Pancreas (tissue), 10 donors: Measurements from ENCODE around the gene SMCP. TPM values are rescaled to one million over a fixed set of nuclear protein-coding genes. Genes with fewer than 3 reads are reported as not detected.

Experiments used
- ATAC-seq, 4 donors: fragments of 200-7000 bp; cut with Tn5 transposase; one replicate each; pipeline versions ENCODE4 v1.8.0 to v1.9.1; 2020; ENCODE audit warnings: mild to moderate bottlenecking in 4 of 4, moderate library complexity in 4 of 4
- DNase-seq, 6 donors: peaks; one replicate each; pipeline ENCODE4 v3.0.0-alpha.2; 2020
- FAIRE-seq: peaks from 2 replicates; lab custom pipeline; 2012; peaks lifted over from hg19 to GRCh38; lab: Jason Lieb, UNC
- H3K27ac ChIP-seq, 4 donors: fragments of 200-600 bp; sonication (generic); 1 replicate in 3 of 4; 2 replicates in 1 of 4; pipeline versions ENCODE4 v1.5.0 to v1.8.0; 2020
- H3K27me3 ChIP-seq, 4 donors: fragments of 200-600 bp; one replicate each; pipeline ENCODE4 v1.8.0; 2021
- H3K36me3 ChIP-seq, 3 donors: fragments of 200-600 bp; sonication (generic) in 1 of 3; one replicate each; pipeline versions ENCODE4 v1.5.0 to v1.8.0; 2020 to 2021
- H3K4me1 ChIP-seq, 3 donors: fragments of 200-600 bp; one replicate each; pipeline ENCODE4 v1.8.0; 2021
- H3K4me3 ChIP-seq, 4 donors: fragments of 200-600 bp; sonication (generic) in 2 of 4; one replicate each; pipeline versions ENCODE4 v1.5.0 to v1.8.0; 2020 to 2021
- H3K9me3 ChIP-seq, 4 donors: fragments of 200-600 bp; one replicate each; pipeline ENCODE4 v1.8.0; 2021
- CTCF ChIP-seq, 4 donors: fragments of 200-600 bp; sonication (generic) in 3 of 4; IDR thresholded peaks; one replicate each; pipeline versions ENCODE4 v1.5.0 to v1.8.0; 2021; ENCODE audit warnings: antibody characterized with exemption in 4 of 4
- WGBS, 2 donors: extraction: QIAGEN DNeasy Blood & Tissue Kit; methylation state at CpG; one replicate each; pipeline ENCODE4 v1.1.7; 2013; 5-methylcytosine and 5-hydroxymethylcytosine counted together
- intact Hi-C, 3 donors: fragments of 100-400 bp; cut with DNase I; formaldehyde crosslinking; loops; one replicate each; pipeline versions ENCODE4 v1.11.1 to v1.14.2; 2022
- polyA plus RNA-seq, 2 donors: library from polyadenylated mRNA; stranded (reverse); fragments of 200-250 nt; gene quantifications; one replicate each; pipeline ENCODE4 v1.2.3, GENCODE V29; 2013
- total RNA-seq, 6 donors: library from RNA; stranded (reverse); fragmentation: NEBNext Ultra II Directional in 4 of 6; extraction: Animal tissue kit (Norgen Biotek cat#: 25700) in 4 of 6; gene quantifications; one replicate each; pipeline versions ENCODE4 v1.2.1 to v1.2.4, GENCODE V29; 2021 to 2023
- donor health status: healthy with polysubstance abuse.
- donor health status: DM: no; HTN: no; CAD: no; lungs with moderate emphysema.
- donor health status: DM: no; HTN: no; CAD: no.
- donor health status: control.
- donor health status: control.
- donor health status: Bipolar disorder and iron deficiency.
- donor health status: DM: yes; HTN: yes; CAD: no.
- donor health status: DM: no; HTN: no; CAD: no.
- donor health status: DM: no; HTN: no; CAD: no.
- donor health status: DM: yes; HTN: yes; CAD: no.

The SMCP gene, protein sequence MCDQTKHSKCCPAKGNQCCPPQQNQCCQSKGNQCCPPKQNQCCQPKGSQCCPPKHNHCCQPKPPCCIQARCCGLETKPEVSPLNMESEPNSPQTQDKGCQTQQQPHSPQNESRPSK
- total RNA-seq (not detected), polyA plus RNA-seq (not detected)

DNA sequence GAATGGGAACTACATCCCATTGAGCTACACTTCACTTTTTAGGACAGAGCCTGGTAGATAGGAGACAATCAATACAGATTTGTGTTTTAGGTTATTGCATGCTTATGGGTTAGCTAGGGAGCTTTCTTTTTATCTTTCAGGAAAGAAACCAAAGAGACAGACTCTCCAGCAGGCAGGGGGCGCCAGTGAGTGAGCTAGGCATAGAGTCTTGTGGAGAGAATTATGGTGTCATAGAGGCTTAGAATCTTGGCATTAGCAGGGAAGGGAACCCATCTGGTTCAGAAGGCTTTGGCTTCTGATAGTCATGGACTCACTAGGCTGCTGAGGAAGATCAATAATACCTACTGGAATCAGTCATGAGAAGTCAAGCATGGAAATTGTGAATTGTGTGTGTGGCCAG lies at the start of gene SMCP:
Gene SMCP (plus strand): TSS at position 281 of the 400 bp plus-strand sequence. CDS start 6,101 bp downstream, outside the sequence.
- H3K36me3 ChIP-seq = no peaks in the 10 kb centered on the region
- FAIRE-seq = no peak
- intact Hi-C loops = no loop called here

DNA sequence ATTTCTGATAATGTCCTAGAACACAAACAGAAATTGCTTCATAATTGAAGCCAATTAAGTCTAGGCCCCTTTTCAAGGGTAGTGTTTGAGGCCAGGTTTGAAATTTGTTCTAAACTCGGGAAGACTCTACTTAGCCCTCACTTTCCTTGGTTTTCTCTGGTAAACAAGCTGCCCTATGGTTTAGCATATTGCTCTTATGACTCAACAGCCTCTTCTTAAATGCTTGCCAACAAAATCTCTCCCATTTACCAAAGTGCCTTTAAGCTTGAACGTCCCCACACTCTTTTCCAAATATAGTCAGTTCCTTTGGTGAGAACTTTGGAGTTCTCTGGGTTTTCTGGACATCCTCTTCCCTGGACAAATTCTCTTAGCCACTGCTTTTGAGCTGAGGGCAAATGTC lies 41.3 kb upstream of the SMCP start:
- no peaks in the 10 kb centered on the region for H3K27me3 ChIP-seq
- no peak overlapping the region for H3K4me3 ChIP-seq
- no peak overlapping the region for H3K27ac ChIP-seq
- DNase-seq (no peak), ATAC-seq (no peak), FAIRE-seq (no peak)
- WGBS, 2 donors = 29 to 32% methylated on average over 2 of the region's 2 CpGs
- no peaks in the 10 kb centered on the region for H3K9me3 ChIP-seq
- intact Hi-C loops = no loop called here
- H3K36me3 ChIP-seq = no peaks in the 10 kb centered on the region
- TF ChIP-seq CTCF (IDR thresholded peaks at IDR 0.05) = no peak
- no peaks in the 10 kb centered on the region for H3K4me1 ChIP-seq

More for the DNA sequence above, at the start of gene SMCP:
- no peak for ATAC-seq
- Histone ChIP-seq H3K27ac (no peak within 1 kb of the TSS), H3K4me3 (no peak within 1 kb of the TSS), H3K4me1 (no peaks in the 10 kb centered on the region), H3K9me3 (no peaks in the 10 kb centered on the region), H3K27me3 (no peaks in the 10 kb centered on the region)
- WGBS, 2 donors = 3% methylated on average over 1 of the region's 1 CpG
- no peak for TF ChIP-seq CTCF (IDR thresholded peaks at IDR 0.05)
- no peak for DNase-seq

GRCh38 chr1:152842556-152842955 lies 35.6 kb upstream of the SMCP start, which contains the start of gene LCE6A:
LCE6A (plus strand) TSS chr1:152842856; CDS start chr1:152843521, 665 bp downstream.
- DNase-seq (no peak), ATAC-seq (no peak), FAIRE-seq (no peak)
- 70 to 75% methylated on average over 3 of the region's 3 CpGs for WGBS, 2 donors
- Histone ChIP-seq H3K36me3 (no peaks in the 10 kb centered on the region), H3K9me3 (no peaks in the 10 kb centered on the region), H3K27ac (no peak within 1 kb of the TSS), H3K4me3 (no peak within 1 kb of the TSS), H3K4me1 (no peaks in the 10 kb centered on the region), H3K27me3 (no peaks in the 10 kb centered on the region)
- TF ChIP-seq CTCF (IDR thresholded peaks at IDR 0.05) = no peak
- intact Hi-C loops = no loop called here

DNA sequence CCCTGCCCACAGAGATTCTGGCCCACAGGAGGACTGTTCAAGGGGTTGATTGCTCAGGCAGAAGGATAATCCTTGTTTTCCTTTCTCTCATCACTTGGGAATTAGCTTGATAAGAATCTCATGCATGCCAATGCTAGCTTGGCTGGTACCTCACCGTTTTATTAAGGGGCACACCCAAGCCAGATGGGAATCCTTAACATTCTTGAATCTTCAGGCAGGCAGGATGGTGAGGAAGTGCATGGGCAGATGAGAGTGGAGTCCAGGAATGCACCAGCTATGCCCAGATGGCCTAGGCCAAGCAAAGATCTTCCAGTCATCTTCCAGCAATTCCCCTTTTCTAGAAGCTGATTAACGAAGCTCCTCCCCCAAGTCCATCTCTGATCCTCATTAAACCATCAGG lies 22.5 kb upstream of the SMCP start:
- no peak for ATAC-seq
- 24 to 29% methylated on average over 2 of the region's 2 CpGs for WGBS, 2 donors
- TF ChIP-seq CTCF (IDR thresholded peaks at IDR 0.05) = no peak

DNA sequence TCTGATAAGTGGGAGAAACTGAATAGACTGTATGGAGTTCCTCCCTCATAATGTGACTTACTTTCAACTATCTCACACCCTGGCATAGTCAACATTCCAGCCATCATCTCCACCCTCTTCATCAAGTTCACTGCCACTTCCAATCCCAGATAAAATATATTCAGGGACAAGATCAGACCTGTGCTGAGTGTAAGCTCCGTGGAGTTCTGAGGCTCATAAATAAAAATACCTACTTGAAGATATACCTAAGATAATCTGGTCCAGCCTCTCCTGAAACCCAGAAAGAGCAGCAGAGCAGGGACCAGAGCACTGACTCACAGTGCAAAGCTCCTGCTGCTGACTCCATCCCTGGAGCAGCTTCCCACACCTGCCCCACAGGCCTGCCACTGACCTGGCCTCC lies 20.1 kb upstream of the SMCP start:
- no peaks in the 10 kb centered on the region for H3K27me3 ChIP-seq
- 48 to 61% methylated on average over 1 of the region's 1 CpG for WGBS, 2 donors
- no peak overlapping the region for H3K27ac ChIP-seq
- ATAC-seq (no peak), DNase-seq (no peak), FAIRE-seq (no peak)
- no peak for TF ChIP-seq CTCF (IDR thresholded peaks at IDR 0.05)
- no peaks in the 10 kb centered on the region for H3K9me3 ChIP-seq
- intact Hi-C loops = no loop called here
- H3K4me3 ChIP-seq = no peak overlapping the region
- no peaks in the 10 kb centered on the region for H3K36me3 ChIP-seq
- no peaks in the 10 kb centered on the region for H3K4me1 ChIP-seq

More for the DNA sequence above, 22.5 kb upstream of the SMCP start:
- Histone ChIP-seq H3K27me3 (no peaks in the 10 kb centered on the region), H3K27ac (no peak overlapping the region), H3K4me3 (no peak overlapping the region), H3K36me3 (no peaks in the 10 kb centered on the region), H3K4me1 (no peaks in the 10 kb centered on the region), H3K9me3 (no peaks in the 10 kb centered on the region)
- FAIRE-seq (no peak), DNase-seq (no peak)
- intact Hi-C loops = no loop called here
